ENCODE measurements around the gene WDR33.

The WDR33 gene

GRCh38 chr2:127664895-127665225 lies 146.1 kb downstream of the WDR33 start:
- TF ChIP-seq CTCF (IDR thresholded peaks at IDR 0.05; ENCODE audit: low read depth, low read length, missing control alignments) = no peak
- H3K4me3 ChIP-seq (ENCODE audit: low read depth, low read length) = no peak overlapping the region
- no peak for DNase-seq (ENCODE audit: low read depth)

- no peak overlapping the region for H3K4me3 ChIP-seq (ENCODE audit: low read depth, low read length)
- no peak for TF ChIP-seq CTCF (IDR thresholded peaks at IDR 0.05; ENCODE audit: low read depth, low read length, missing control alignments)
- no peak for DNase-seq (ENCODE audit: low read depth)
These were observed 146.7 kb downstream of the WDR33 start for GRCh38 chr2:127664065-127664894.

- DNase-seq (ENCODE audit: low read depth) = no peak
- TF ChIP-seq CTCF (IDR thresholded peaks at IDR 0.05; ENCODE audit: low read depth, low read length, missing control alignments) = no peak
- no peak overlapping the region for H3K4me3 ChIP-seq (ENCODE audit: low read depth, low read length)
These were observed 147.4 kb downstream of the WDR33 start for GRCh38 chr2:127663566-127664064.

GRCh38 chr2:127662937-127663565 lies 147.9 kb downstream of the WDR33 start:
- no peak for DNase-seq (ENCODE audit: low read depth)
- H3K4me3 ChIP-seq (ENCODE audit: low read depth, low read length) = no peak overlapping the region
- no peak for TF ChIP-seq CTCF (IDR thresholded peaks at IDR 0.05; ENCODE audit: low read depth, low read length, missing control alignments)

GRCh38 chr2:127661949-127662510 lies 148.9 kb downstream of the WDR33 start:
- no peak for DNase-seq (ENCODE audit: low read depth)
- no peak for TF ChIP-seq CTCF (IDR thresholded peaks at IDR 0.05; ENCODE audit: low read depth, low read length, missing control alignments)
- no peak overlapping the region for H3K4me3 ChIP-seq (ENCODE audit: low read depth, low read length)

- no peak for TF ChIP-seq CTCF (IDR thresholded peaks at IDR 0.05; ENCODE audit: low read depth, low read length, missing control alignments)
- no peak for DNase-seq (ENCODE audit: low read depth)
These were observed 149.8 kb downstream of the WDR33 start for GRCh38 chr2:127661072-127661649.

More at GRCh38 chr2:127661072-127661649, 149.8 kb downstream of the WDR33 start:
- H3K4me3 ChIP-seq (ENCODE audit: low read depth, low read length) = no peak overlapping the region

Data from GM12864 (cell line).